Peyer's patch (tissue), 4 donors: ENCODE data around the gene IL16. TPM values are rescaled to one million over a fixed set of nuclear protein-coding genes. Genes with fewer than 3 reads are reported as not detected.
A peak's percentile ranks its signal among the peaks of the same experiment; 100 is the strongest.

Source experiments
- DNase-seq, 3 donors: peaks; one replicate each; pipeline ENCODE4 v3.0.0-alpha.2; 2017 to 2019
- H3K27ac ChIP-seq, 4 donors: fragments of 200-600 bp; sonication (generic); one replicate each; pipeline ENCODE4 v1.5.1; 2016 to 2019
- H3K27me3 ChIP-seq, 2 donors: fragments of 200-600 bp; sonication (generic); one replicate each; pipeline ENCODE4 v1.5.1; 2019
- H3K36me3 ChIP-seq, 3 donors: fragments of 200-600 bp; sonication (generic); one replicate each; pipeline ENCODE4 v1.5.1; 2016 to 2019
- H3K4me1 ChIP-seq, 4 donors: fragments of 200-600 bp; sonication (generic); one replicate each; pipeline ENCODE4 v1.5.1; 2016 to 2019
- H3K4me3 ChIP-seq, 4 donors: fragments of 200-600 bp; sonication (generic); 1 replicate in 3 of 4; 2 replicates in 1 of 4; pipeline ENCODE4 v1.5.1; 2016 to 2019; ENCODE audit warnings: mild to moderate bottlenecking in 1 of 4
- H3K9me3 ChIP-seq, 4 donors: fragments of 200-600 bp; sonication (generic); one replicate each; pipeline ENCODE4 v1.5.1; 2016 to 2019; ENCODE audit warnings: mild to moderate bottlenecking in 1 of 4
- POLR2A ChIP-seq, 2 donors: fragments of 450-650 bp; IDR thresholded peaks; one replicate each; pipeline ENCODE4 v1.5.1; 2017; ENCODE audit warnings: antibody characterized with exemption in 2 of 2, mild to moderate bottlenecking in 2 of 2, moderate library complexity in 2 of 2
- total RNA-seq, 4 donors: library from RNA; depleted of rRNA; stranded (reverse); fragments of >200 nt; gene quantifications; one replicate each; pipeline ENCODE4 v1.1.0, GENCODE V29; 2016
- TF ChIP-seq, protein P1 (sequence below), 6 experiments: fragments of 450-650 bp in 4 of 6; fragments of 200-600 bp in 2 of 6; sonication (generic) in 1 of 6; IDR thresholded peaks; one replicate each; pipeline ENCODE4 v1.5.1; 2017 to 2019; ENCODE audit warnings: antibody characterized with exemption in 6 of 6, mild to moderate bottlenecking in 3 of 6, moderate library complexity in 1 of 6

The IL16 gene
- total RNA-seq, 4 donors from 2014 or later, result 6.3 to 115 (median 11.6) TPM

DNA sequence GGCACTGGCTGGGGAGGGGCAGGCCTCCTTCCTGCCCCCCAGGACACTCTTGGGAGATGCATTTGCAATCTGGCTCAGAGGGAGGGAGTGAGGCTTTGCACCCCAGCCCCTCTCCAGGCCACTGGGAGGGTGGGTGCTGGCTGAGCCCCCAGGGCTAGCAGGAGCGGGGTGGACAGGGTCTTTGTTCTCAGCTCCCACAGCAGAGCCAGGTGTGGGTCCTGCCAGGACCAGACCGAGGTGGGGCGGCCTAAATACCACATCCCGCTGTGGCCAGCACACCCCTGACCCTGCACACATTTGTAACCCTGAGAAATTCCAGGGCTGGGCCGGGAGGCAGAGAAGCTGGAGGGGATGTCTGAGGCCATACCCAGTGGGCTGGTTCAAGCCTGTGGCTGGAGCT lies 86.2 kb downstream of the IL16 start:
- Histone ChIP-seq H3K27me3 (no peaks in the 10 kb centered on the region), H3K36me3 (no peaks in the 10 kb centered on the region), H3K9me3 (no peaks in the 10 kb centered on the region), H3K4me1 (peaks cover 0 to 27% (median 1%) of the 10 kb centered on the region in 4 donors), H3K4me3 (no peak overlapping the region), H3K27ac (no peak overlapping the region)
- peak in 2 of 3 donors; percentile 11 to 24 for DNase-seq
- TF ChIP-seq POLR2A (IDR thresholded peaks at IDR 0.05), result no peak
- TF ChIP-seq, protein P1, sequence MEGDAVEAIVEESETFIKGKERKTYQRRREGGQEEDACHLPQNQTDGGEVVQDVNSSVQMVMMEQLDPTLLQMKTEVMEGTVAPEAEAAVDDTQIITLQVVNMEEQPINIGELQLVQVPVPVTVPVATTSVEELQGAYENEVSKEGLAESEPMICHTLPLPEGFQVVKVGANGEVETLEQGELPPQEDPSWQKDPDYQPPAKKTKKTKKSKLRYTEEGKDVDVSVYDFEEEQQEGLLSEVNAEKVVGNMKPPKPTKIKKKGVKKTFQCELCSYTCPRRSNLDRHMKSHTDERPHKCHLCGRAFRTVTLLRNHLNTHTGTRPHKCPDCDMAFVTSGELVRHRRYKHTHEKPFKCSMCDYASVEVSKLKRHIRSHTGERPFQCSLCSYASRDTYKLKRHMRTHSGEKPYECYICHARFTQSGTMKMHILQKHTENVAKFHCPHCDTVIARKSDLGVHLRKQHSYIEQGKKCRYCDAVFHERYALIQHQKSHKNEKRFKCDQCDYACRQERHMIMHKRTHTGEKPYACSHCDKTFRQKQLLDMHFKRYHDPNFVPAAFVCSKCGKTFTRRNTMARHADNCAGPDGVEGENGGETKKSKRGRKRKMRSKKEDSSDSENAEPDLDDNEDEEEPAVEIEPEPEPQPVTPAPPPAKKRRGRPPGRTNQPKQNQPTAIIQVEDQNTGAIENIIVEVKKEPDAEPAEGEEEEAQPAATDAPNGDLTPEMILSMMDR (IDR thresholded peaks at IDR 0.05), result no peak

DNA sequence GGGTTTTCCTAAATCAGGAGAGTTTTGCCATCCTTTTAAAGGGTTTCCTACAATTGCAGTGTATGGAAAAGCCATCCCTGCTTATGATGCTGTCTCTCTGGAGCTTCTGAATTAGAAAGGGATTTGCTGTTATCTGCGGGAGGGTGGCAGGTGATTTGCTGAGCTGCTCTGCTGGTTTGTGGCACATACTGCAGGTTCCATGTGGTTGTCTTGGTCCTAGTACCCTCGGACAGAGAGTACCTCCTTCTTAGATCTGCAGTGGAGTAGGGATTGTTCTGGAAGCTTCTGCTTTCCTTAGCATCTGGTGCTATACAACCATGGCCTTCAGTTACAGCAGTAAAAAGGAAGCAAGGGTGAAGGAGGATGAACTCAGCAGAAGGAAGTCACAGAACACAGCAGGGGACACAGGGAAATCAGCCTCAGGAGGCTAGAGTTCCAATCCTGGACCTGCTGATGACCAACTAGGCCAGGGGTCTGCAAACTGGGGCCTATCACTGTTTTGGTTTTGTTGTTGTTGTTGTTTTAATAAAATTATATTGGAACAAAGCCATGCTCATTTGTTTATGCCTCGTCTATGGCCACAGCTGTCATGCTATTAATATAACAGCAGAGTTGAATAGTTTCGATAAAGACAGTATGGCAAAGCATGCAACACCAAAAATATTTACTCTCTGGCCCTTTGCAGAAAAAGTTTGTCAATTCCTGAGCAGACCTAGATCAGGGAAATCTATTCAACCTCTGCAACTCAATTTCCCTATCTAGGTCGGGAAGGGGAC lies 87.8 kb downstream of the IL16 start:
- no peaks in the 10 kb centered on the region for H3K36me3 ChIP-seq
- H3K27me3 ChIP-seq, result no peaks in the 10 kb centered on the region
- H3K27ac ChIP-seq, result peak overlapping the region in 2 of 4 donors; percentile 4 to 72

DNA sequence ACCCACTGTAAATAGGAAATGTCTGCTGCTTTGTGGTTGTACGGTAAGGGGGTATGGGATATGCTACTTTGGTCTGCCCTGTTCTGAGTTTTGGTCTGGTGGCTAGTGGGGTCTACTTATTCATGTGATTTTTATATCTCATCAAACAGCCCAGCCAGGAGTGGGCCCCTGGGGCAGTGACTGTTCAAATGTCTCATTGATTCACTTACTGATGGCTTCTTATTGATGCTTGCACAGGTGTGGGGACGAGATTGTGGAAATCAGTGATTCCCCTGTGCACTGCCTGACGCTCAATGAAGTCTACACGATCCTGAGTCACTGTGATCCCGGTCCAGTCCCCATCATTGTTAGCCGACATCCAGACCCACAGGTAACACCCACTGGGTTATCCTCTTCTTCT lies 88.8 kb downstream of the IL16 start:
- H3K27me3 ChIP-seq, result no peaks in the 10 kb centered on the region
- peak overlapping the region in 2 of 4 donors; percentile 59 to 72 for H3K27ac ChIP-seq
- no peak overlapping the region for H3K4me3 ChIP-seq
- peaks cover 0 to 27% (median 1%) of the 10 kb centered on the region in 4 donors for H3K4me1 ChIP-seq
- TF ChIP-seq, protein P1 (IDR thresholded peaks at IDR 0.05), result no peak
- no peak for TF ChIP-seq POLR2A (IDR thresholded peaks at IDR 0.05)
- no peaks in the 10 kb centered on the region for H3K9me3 ChIP-seq
- peak in 1 of 3 donors; percentile 42 for DNase-seq
- no peaks in the 10 kb centered on the region for H3K36me3 ChIP-seq

More for the DNA sequence above, 87.8 kb downstream of the IL16 start:
- no peaks in the 10 kb centered on the region for H3K9me3 ChIP-seq
- peaks cover 0 to 27% (median 1%) of the 10 kb centered on the region in 4 donors for H3K4me1 ChIP-seq
- no peak overlapping the region for H3K4me3 ChIP-seq
- TF ChIP-seq, protein P1 (IDR thresholded peaks at IDR 0.05), result no peak
- TF ChIP-seq POLR2A (IDR thresholded peaks at IDR 0.05), result no peak
- peak in 2 of 3 donors; percentile 28 to 37 for DNase-seq

DNA sequence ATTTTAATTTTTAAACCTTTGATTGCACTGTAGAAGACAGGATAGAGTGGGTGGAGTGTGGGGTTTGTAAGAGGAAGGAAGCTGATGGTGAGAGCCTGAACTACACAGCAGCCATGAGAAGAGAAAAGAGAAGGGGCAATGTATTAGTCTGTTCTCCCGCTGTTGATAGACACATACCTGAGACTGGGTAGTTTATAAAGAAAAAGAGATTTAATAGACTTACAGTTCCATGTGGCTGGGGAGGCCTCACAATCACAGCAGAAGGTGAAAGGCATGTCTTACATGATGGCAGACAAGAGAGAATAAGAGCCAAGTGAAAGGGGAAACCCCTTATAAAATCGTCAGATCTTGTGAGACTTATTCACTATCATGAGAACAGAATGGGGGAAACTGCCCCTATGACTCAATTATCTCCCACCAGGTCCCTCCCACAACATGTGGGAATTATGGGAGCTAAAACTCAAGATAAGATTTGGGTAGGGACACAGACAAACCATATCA lies 90.0 kb downstream of the IL16 start:
- DNase-seq, result peak in 1 of 3 donors; percentile 46
- Histone ChIP-seq H3K4me1 (peaks cover 0 to 27% (median 3%) of the 10 kb centered on the region in 4 donors), H3K27me3 (no peaks in the 10 kb centered on the region), H3K9me3 (no peaks in the 10 kb centered on the region), H3K27ac (peak overlapping the region in 2 of 4 donors; percentile 59 to 72), H3K4me3 (no peak overlapping the region), H3K36me3 (no peaks in the 10 kb centered on the region)
- TF ChIP-seq, protein P1 (IDR thresholded peaks at IDR 0.05), result no peak
- no peak for TF ChIP-seq POLR2A (IDR thresholded peaks at IDR 0.05)

DNA sequence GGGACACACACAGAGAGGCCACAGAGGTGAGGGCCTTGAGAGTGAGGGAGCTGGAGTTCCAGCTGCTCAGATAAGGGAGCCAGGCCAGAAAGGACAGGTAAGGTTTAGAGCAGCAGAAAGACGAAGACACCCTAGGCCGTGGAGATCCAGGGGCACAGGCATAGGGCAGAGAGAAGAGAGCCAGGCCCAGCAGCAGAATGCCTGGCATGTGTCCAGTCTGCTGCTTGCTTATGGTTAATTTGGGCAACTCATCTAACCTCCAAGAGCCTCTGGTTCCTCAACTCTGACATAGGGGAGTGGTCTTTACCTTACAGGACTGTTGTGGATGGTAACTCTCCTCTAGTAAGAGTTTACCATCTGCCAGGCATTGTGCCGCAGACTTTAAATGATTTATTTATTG lies 91.4 kb downstream of the IL16 start:
- DNase-seq, result peak in 2 of 3 donors; percentile 29 to 41

More for the DNA sequence above, 91.4 kb downstream of the IL16 start:
- peaks cover 0 to 31% (median 5%) of the 10 kb centered on the region in 4 donors for H3K4me1 ChIP-seq
- TF ChIP-seq POLR2A (IDR thresholded peaks at IDR 0.05), result no peak
- TF ChIP-seq, protein P1 (IDR thresholded peaks at IDR 0.05), result no peak
- H3K4me3 ChIP-seq, result no peak overlapping the region
- H3K27me3 ChIP-seq, result no peaks in the 10 kb centered on the region
- no peaks in the 10 kb centered on the region for H3K9me3 ChIP-seq
- peak overlapping the region in 1 of 4 donors; percentile 72 for H3K27ac ChIP-seq
- H3K36me3 ChIP-seq, result no peaks in the 10 kb centered on the region
